NCI-H2196 treated with DMSO at 0.1 percent for 48 hours (cell line): ENCODE results near the gene ADGRA1.
"Not testable (repeated sequence)": the region's sequence is repeated elsewhere in the genome, so short reads cannot be mapped to it uniquely, and the experiment has no call there.

Source experiments
- DNase-seq: peaks from one replicate; lab custom pipeline; 2025; ENCODE audit not compliant: unreplicated experiment; lab: John Stamatoyannopoulos, UW

Gene ADGRA1

DNA sequence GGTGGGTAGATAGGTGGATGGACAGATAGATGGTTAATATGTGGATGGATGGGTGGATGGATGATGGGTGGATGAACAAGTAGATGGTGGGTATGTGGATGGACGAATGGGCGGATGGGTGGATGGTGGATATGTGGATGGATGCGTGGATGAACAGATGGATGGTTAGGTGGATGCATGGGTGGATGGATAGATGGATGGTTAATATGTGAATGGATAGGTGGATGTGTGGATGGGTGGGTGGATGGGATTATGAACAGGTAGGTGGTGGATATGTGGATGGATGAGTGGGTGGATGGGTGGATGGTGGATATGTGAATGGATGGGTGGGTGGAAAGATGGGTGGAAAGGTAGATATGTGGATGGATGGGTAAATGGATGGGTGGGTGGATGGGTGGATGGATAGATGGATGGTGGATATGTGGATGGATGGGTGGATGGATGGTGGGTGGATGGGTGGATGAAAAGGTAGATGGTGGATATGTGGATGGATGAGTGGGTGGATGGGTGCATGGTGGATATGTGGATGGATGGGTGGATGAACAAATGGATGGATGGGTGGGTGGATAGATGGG, 87.1 kb downstream of the ADGRA1 start:
- DNase-seq: no peak

DNA sequence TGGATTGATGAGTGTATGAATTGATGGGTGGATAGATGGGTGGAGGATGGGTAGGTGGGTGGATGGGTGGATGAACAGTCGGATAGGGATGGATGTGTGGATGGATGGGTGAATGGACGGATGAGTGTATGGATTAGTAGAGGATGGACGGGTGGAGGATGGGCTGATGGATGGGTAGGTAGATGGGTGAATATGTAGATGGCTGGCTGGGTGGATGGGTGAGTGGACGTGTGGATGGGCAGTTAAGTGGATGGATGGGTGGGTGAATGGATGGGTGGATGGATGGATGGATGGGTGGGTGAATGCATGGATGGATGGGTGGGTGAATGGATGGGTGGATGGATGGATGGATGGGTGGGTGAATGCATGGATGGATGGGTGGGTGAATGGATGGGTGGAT, 87.9 kb downstream of the ADGRA1 start:
- not testable (repeated sequence) for DNase-seq

DNA sequence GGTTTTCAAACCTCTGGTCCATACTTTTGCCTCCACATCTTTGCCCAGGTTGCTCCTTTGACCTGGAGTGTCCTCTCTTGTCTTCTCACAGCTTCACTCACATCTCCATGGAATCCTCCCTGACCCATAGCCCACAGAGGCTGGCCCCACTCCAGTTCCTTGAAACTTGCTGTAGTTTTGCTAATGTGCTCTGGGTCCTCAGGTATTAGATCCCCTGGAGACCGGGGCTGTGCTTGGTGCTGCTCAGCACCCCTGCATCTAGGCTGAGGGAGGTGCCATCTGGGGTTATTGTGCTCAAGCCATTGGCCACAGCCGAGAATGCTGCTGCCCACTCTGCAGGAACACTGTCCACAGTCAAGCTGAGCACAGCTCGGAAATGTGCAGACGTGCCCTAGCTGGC, 88.8 kb downstream of the ADGRA1 start:
- DNase-seq: no peak

DNA sequence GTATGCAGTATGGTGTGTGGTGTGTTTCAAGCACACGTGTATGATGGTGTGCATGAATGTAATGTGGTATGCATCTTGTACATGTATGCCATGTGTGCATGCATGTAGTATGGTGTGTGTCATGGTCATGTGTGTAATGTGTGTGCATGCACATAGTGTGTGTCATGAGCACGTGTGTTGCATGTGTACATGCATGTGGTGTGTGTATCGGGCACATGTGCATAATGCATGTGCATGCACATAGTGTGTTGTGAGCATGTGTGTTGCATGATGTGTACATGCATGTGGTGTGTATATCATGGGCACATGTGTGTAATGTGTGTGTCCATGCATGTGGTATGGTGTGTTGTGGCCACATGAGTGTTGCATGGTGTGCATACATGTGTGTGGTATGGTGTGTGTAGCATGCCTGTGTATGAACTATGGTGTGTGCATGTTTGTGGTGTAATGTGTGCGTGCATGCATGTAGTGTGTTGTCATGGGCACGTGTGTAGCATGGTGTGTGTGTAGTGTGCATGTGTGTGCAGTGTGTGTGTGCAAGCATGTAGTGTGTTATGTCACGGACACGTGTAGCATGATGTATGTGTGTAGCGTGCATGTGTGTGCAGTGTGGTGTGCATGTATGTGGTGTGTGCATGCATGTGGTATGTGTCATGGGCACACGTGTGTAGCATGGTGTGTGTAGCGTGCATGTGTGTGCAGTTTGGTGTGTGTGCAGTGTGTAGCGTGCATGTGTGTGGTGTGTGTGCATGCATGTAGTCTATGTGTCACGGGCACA, 89.8 kb downstream of the ADGRA1 start:
- DNase-seq: no peak

DNA sequence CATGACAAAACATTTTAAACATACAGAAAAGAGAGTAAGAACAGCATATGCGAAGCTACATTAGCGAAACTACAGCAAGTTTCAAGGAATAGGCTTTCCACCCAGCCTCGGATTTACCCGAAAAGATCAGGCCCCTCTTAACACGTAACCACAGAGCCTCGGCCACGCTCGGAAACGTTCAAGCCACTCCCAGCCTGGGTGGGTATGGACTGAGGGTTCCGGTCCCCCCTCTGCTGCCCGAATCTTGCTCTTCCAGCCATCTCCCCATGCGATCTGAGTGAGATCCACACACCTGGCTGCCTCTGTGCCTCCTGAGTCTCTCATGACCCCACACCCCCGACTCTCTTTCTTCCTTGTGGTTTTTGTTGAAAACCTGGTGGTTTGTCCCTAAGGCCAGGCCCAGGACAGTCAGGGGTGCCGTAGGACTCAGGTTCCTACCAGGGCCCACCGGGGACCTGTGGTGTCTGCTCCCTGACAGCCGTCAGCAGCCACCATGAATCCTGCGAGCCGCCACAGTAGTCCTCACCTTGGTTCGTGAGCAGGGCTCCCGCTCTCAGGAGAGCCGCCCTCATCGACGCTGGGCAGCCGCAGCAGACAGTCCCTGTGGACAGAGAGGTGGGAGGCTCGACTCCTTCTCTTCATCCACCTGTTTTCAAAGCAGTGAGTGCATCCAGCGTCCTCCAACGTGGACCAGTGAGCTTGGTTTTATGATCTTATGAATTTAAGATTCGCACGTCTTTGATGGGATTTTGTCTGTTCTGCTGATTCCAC, 90.8 kb downstream of the ADGRA1 start:
- no peak for DNase-seq

DNA sequence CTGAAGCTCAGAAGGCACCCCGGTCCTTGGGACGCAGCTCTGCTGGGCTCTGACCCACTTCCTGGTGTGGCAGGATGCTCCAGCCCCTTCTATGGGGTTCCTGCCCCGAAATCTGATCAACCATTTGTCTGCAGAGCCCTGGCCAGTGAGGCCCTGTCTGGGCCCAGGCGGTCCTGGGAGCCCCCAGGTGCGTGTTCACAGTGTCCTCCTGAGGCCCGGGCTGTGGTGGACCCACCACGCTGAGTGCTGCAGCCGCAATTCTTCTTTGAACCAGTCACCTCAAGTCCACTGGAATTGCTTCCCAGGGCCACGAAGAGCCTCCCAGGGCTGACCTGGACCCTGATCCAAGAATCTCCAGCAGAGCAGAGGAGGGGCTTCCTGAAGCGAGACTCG, 91.4 kb downstream of the ADGRA1 start:
- no peak for DNase-seq

DNA sequence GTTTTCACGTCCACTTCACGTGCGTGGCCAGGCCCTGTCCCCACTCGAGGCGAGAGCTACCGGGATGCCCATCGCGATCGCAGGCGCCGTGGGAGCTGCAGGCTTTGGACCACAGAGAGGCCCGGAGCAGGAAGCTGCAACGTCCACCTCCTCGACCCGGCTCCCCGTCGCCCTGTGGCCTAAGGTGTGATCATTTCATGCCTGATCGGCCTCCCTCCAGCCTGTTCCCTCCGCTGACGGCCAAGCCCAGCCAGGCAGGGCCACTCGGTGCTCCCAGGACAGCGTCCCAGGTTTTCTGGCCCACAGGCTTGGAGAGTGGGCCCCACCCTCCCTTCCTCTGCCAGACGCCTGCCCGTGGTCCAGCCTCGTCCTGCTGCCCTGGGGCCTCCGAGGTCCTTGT, 91.9 kb downstream of the ADGRA1 start:
- no peak for DNase-seq

DNA sequence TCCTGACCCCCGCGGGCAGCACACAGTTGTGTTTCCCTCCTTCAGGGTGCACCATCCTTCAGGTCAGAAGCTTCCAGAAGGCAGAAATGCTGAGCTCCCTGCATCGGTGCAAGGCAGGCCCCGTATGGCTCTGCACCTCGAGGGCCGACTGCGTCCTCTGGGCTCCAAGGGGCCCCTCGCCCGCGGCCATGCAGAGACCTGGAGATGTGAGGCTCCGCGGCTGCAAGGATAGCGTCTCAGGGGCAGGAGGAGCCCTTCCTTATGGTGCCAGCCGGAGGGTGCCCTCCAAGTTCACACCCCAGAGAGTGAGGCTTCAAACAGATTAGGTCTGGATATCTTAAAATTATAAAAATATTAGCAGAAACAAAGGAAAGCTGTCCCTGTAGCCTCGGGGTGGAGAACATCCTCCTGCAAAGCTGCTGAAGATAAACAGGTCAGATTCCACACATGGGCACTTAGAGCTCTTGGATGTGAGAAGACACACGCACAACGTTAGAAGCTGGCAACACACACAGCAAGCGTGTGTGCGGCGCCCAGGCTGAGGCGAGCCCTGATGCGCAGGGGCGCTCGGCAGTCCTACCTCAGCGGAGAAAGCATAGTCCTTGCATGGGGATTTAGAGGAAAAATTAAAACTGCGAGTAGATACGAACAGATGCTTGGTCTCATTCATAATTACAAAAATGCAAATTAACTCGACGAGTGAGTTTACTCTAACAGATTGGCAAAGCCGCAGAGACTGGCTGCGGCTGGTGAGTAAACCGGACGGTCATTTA, 92.7 kb downstream of the ADGRA1 start:
- no peak for DNase-seq

DNA sequence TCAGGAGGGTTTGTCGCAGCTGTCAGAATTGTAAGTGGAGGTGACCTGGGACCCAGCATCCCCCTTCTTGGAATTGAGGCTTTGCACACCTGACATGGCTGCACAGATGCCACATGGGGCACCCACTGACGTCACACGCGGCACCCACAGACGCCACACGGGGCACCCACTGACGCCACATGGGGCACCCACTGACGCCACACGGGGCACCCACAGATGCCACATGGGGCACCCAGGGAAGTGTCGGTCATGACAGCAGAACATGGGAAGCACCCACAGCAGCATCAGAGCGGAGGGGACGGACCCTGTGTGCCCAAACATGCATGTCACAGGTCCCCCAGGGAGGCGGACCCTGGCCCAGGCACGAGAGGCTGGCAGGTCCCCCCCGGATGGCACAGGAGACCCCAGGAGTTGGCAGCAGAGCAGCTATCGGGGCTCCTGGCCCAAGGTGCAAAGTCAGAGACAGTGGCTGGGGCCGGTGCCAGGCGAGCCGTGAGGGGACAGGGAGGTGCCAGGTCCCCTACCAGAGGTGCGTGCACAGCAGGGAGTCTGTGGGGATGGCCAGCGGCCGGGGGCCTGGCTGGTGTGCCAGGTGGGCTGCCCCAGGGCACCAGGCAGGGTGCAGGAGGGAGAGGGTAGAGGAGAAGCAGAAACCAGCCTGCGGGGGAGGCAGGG, 93.4 kb downstream of the ADGRA1 start:
- no peak for DNase-seq
